NCI-H187 treated with DMSO at 0.1 percent for 48 hours (cell line): ENCODE results near the gene PDPK1.
A peak's percentile ranks its signal among the peaks of the same experiment; 100 is the strongest.

ENCODE experiments used
- DNase-seq: peaks from one replicate; lab custom pipeline; 2025; lab: John Stamatoyannopoulos, UW

PDPK1 gene

GRCh38 chr16:2507052-2507659, 30.7 kb upstream of the PDPK1 start:
- no peak for DNase-seq

- no peak for DNase-seq
These were observed 30.2 kb upstream of the PDPK1 start for GRCh38 chr16:2507665-2508064.

- DNase-seq = no peak
These were observed 29.0 kb upstream of the PDPK1 start for GRCh38 chr16:2508722-2509400.

GRCh38 chr16:2511128-2511800, 26.6 kb upstream of the PDPK1 start:
- DNase-seq = no peak

GRCh38 chr16:2511996-2512734, 25.7 kb upstream of the PDPK1 start:
- DNase-seq = no peak

GRCh38 chr16:2512735-2513404, 25.0 kb upstream of the PDPK1 start:
- no peak for DNase-seq

- DNase-seq = peak; percentile 44
These were observed 24.2 kb upstream of the PDPK1 start, which contains the start of gene ATP6V0C for GRCh38 chr16:2513405-2514332. TSS of gene ATP6V0C (plus strand) at chr16:2513952. CDS start at chr16:2514104, 152 bp downstream.

GRCh38 chr16:2514333-2515179, 23.3 kb upstream of the PDPK1 start:
- DNase-seq = no peak

- no peak for DNase-seq
These were observed 22.5 kb upstream of the PDPK1 start for GRCh38 chr16:2515180-2515851.

- no peak for DNase-seq
These were observed 21.2 kb upstream of the PDPK1 start for GRCh38 chr16:2516391-2517240.

- no peak for DNase-seq
These were observed 19.7 kb upstream of the PDPK1 start for GRCh38 chr16:2517954-2518605.

- no peak for DNase-seq
These were observed 18.8 kb upstream of the PDPK1 start for GRCh38 chr16:2518823-2519710.

- no peak for DNase-seq
These were observed 18.1 kb upstream of the PDPK1 start for GRCh38 chr16:2519711-2520080.

- DNase-seq = peak; percentile 41
These were observed 17.6 kb upstream of the PDPK1 start, which contains the start of gene AMDHD2 for GRCh38 chr16:2520097-2520783. TSS of gene AMDHD2 (plus strand) at chr16:2520371. CDS start at chr16:2520459, 88 bp downstream.

- no peak for DNase-seq
These were observed 16.9 kb upstream of the PDPK1 start for GRCh38 chr16:2520784-2521531.
